HUDEP-2 (cell line): ENCODE data around the gene MAPK8IP3.

Experiments used
- DNase-seq, 76 experiments: peaks; one replicate each; lab custom pipeline; 2025; ENCODE audit not compliant: unreplicated experiment in 76 of 76; lab: John Stamatoyannopoulos, UW

Gene MAPK8IP3

DNA sequence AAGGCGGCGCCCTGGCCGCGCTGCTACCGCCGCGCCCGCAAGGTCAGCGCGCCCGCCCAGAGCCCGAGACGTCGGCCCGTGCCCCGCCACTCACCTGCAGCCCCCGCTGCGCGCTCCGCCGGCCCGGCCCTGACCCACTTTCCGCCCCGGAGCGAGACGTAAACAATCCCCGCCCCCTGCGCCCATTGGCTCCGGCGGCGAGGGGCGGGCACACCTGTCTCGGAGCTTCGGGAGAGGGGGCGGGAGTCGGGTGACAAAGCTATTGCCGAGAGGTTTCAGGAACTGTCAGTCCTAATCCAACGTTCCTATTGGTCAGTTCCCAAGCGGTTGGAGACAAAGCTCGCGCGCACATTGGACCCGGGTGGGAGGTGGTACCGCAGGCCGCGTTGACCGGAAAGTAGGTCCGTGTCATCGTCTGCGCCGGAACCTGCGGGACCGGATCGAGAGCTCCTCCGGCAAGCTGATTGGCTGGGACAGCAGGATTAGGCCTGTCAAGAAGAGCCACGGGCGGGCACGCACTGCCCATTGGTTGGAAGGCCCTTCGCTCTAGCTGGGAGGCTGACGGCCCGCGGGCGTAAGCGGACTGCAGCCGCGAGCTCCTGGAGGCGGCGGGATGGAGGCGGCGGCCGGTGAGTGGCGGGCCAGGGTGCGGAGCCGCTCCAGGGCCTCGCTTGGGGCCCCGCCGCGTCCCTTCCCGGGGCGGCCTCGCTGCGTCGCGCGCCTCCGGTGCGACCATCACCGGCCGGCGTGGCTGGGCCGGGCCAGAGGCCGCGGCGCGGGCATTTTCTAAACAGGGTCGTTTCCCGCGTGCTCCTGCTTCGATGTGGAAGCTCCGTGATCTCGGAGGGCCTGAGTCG, 76.6 kb downstream of the MAPK8IP3 start, which contains the start of the genes NUBP2 and SPSB3:
Gene NUBP2 (plus strand): TSS at position 553 of the 857 bp plus-strand sequence. CDS start 61 bp downstream, at position 614.
Gene SPSB3 (minus strand): TSS at position 164 of the 857 bp plus-strand sequence. CDS start 1,088 bp downstream, outside the sequence.
- DNase-seq, result peak in 75 of 76 experiments; percentile 47 to 100 (median 99)

- no peak for DNase-seq
Measured at GRCh38 chr16:1784977-1785845, 79.2 kb downstream of the MAPK8IP3 start.

DNA sequence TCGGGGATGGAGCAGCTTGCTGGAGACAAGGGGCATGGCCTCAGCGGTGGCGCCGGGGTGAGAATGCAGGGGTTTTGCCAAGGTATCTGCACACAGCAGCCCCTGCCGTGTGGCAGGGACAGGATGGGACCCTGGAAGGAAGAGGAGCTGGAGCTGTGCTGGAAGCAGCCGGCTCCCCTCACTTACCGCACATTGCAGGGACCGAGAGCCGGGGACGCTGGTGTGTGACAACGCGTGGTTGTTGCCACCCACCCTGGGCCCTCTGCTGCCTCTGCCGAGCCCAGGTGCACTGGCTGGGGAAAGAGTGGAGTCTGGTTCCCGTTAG, 79.8 kb downstream of the MAPK8IP3 start:
- no peak for DNase-seq

- no peak for DNase-seq
Measured at GRCh38 chr16:1786242-1787055, 80.5 kb downstream of the MAPK8IP3 start.

DNA sequence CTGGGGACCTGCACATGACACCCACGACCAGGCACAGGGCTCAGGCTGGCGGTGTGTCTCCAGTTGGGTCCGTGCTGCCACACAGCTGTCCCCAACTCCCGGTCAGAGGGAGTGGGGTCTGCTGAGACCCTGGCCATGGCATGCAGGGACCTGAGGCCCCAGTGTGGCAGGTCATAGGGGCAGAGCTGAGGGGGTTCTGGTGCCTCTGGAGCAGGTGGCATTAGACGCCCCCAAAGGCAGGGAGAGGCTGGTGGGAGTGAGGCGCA, 81.0 kb downstream of the MAPK8IP3 start:
- no peak for DNase-seq

DNA sequence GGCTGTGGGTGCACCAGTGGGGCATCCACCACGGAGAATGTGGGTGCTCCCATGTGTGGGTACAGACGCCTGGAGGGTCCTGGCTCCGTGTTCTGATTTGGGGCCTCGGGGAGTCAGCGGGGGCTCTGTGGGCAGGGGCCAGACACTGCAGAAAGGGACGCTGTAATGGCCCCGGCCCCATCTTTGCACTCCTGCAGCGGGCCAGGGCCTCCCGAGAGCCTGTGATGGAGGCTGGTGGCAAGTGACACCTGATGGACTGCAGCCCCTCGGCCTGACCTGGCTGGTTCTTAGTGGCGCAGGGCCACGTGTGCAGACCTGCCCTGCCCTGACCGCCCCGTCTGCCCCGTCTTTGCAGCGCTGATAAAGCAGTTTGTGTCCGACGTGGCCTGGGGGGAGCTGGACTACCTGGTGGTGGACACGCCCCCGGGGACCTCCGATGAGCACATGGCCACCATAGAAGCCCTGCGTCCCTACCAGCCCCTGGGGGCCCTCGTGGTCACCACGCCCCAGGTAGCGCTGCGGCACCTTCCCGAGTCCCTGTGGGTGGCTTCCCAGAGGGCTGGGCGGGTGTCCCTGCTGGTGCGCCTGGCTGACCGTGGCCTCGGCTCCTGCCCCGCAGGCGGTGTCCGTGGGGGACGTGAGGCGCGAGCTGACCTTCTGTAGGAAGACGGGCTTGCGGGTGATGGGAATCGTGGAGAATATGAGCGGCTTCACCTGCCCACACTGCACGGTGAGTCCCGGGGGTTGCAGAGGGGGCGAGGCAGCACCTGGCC, 81.5 kb downstream of the MAPK8IP3 start:
- DNase-seq, result no peak

GRCh38 chr16:1788095-1788707, 82.2 kb downstream of the MAPK8IP3 start:
- no peak for DNase-seq

GRCh38 chr16:1788708-1789100, 82.7 kb downstream of the MAPK8IP3 start:
- DNase-seq, result no peak

DNA sequence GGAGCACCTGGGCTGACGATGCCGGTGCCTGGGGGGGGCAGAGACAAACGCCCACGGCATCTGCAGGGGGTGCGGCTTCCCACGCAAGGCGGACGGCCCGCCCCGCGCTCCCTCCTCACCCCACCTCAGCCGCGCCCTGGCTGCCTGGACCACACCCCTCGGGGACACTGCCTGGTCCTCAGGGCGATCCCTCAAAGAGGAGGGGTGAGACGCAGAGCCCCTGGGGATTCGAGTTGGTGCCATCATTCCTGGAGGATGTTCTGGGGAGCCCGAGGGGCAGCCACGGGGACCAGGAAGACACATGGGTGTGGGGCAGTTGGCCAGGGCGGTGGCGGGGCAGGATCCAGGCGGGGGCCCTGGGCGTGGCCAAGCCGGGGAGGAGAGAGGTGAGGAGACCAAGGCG, 83.6 kb downstream of the MAPK8IP3 start:
- DNase-seq, result peak in 2 of 76 experiments; percentile 4 to 9

DNA sequence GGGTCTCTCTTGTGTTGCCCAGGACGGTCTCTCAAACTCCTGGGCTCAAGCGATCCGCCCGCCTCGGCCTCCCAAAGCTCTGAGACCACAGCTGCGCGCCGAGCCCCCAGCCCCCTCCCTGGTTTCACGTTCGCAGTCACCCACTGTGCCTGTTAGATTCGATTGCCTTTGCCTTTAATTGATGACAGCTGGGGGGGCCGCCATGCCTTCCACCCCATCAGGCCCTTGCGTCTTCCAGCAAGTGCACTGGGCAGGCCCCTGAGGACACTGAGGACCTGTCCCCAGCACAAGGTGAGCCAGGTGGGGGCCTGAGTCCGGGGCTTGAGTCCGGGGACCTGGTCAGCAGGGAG, 84.2 kb downstream of the MAPK8IP3 start:
- DNase-seq, result no peak

DNA sequence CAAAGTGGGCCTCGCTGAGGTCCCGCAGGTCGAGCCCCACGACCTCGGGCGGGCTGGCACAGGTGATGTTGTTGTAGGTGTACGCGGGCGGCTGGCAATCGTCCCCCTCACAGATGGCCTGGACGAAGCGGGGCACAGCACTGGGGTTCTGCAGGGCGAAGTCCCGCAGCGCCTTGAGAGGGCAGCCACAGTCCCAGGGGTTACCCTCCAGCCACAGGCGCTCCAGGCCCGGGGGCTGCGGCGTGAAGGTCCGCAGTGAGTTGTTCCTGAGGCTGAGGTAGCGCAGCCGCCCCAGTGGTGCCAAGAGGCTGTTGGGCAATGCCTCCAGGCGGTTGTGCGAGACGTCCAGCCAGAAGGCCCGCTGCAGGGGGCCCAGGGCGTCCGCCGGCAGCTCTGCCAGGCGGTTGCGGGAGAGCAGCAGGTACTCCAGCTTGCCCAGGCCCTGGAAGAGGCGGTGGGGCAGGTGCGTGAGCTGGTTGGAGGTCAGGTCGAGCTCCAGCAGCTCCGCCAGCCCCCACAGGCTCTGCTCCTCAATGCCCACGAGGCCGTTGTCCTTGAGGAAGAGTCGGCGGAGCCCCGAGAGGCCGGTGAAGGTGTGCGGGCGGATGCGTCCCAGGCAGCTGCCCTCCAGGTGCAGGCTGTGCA, 84.7 kb downstream of the MAPK8IP3 start:
- no peak for DNase-seq

GRCh38 chr16:1791256-1791942, 85.4 kb downstream of the MAPK8IP3 start:
- no peak for DNase-seq

GRCh38 chr16:1791943-1792812, 86.2 kb downstream of the MAPK8IP3 start:
- DNase-seq, result no peak

DNA sequence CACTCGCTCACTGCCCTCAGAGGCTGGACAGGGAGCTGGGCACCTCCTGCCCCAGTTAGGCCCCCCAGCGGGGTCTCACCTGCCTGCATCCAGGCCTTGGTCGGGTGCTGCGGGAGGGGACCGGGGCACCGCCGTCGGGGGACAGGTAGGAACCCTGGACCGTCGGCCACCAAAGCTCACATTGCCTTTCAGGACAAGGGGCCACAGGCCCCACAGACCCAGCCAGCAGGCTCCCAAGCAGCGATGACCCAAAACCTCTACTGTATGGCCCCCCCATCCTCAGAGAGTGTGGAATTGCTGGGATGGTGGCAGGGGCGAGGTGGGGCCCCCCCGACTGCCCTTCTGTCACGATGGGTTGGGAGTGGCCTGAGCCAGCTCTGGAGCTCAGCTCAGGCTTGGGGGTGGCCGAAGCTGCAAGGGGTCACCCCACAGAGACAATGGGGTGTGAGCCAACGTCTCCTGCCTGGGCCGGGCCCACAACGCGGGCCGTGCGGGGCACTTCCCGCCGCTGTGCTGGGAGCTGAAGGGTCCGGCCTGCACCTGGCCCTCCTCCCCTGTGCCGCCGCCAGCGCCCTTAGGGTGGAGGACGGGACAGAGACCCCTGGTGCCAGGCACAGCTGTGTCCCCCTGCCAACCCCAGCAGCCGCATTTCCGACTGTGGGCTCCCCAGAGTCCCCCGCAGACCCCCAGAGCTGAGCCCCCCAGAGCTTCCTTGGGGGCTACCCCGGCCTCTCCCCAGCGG, 87.0 kb downstream of the MAPK8IP3 start:
- DNase-seq, result no peak

DNA sequence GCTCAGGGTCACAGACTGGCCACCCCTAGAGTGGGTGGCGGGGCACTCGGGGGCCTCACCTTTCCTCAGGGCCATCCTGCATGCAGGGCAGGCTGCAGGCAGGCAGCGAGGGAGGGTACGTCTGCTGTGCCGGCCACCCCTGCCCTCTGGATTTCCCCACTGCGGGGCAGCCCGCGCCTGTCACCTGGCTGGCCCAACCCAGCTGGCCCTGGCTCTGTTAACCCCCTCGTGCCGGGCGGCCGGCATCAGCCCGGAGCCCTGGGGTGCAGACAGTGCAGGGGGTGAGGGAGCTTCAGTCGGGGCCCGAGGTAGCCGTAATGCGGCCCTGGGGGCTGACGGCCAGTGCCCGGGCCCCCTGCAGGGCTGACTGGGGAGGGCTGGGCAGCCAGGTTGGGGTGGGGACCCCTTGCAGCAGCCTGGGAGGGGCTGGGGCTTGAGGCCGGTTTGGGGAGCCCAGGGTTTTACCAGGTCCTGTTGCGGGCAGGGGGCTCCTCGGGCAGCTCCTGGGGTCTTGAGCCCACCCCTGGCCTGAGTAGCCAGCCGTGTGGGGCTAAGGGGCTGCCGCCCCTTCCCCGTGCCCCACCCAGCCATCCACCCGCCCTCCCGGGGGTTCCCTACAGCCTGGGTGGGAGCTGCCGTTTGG, 87.7 kb downstream of the MAPK8IP3 start, which contains the start of gene IGFALS:
Gene IGFALS (minus strand): TSS at position 128 of the 643 bp plus-strand sequence. CDS start 53 bp downstream, at position 75.
- no peak for DNase-seq

DNA sequence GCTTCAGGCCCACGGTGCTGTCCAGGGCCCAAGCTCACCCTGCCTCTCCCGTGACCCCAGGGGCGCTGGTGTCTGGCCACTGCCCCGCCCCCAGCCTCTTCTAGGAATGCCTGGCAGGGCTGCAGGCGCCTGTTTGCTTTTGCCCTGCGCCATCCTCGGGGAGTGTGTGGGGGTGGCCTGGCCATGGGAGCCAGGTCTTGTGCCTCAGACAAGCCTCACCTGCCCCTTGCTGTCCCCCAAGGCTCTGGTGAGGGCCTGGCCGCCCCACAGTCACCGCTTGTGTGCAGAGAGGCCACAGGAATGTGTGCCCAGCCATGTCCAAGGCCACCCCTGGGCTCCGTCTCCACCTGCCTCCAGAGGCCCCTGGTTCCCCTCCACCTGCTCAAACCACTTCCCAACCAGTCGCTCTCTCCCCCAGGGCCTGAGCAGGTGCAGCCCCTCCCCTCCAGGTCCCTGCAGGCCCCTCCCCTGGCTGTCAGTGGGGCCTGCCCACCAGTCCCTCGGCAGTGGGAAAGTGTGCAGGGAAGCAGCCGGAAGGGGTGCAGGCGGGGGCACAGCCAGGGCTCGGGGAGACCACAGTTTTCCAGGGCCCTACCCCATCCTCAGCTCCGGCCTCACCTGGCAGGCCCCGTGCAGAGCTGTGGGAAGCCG, 88.4 kb downstream of the MAPK8IP3 start:
- DNase-seq, result no peak
